IMR-90 (cell line): ENCODE data around the gene BAHD1. TPM values are rescaled to one million over a fixed set of nuclear protein-coding genes. Genes with fewer than 3 reads are reported as not detected.

Experiments
- ATAC-seq: fragments of 200-7000 bp; cut with Tn5 transposase; 2 replicates; pipeline ENCODE4 v1.9.1; 2020; ENCODE audit warnings: low read depth, mild to moderate bottlenecking, moderate library complexity
- BruUV-seq: library from RNA; stranded (reverse); fragments of 400-500 nt; replicated peaks from 2 replicates; lab custom pipeline; 2021; lab: Mats Ljungman, UMichigan
- CTCF ChIA-PET: fragments of 300-600 bp; formaldehyde crosslinking; extraction: SDS; loops from one replicate; lab custom pipeline; 2021; ENCODE audit warnings: antibody characterized with exemption; lab: Yijun Ruan, JAX
- POLR2A ChIA-PET: fragments of 300-600 bp; sonication (Branson Sonifier 250); formaldehyde crosslinking; loops from one replicate; lab custom pipeline; 2022; ENCODE audit warnings: antibody characterized with exemption; ENCODE audit not compliant: unreplicated experiment; lab: Charles Lee
- DNase-seq: peaks from one replicate; pipeline ENCODE4 v3.0.0; 2013
- H2AFZ ChIP-seq: replicated peaks from 2 replicates; pipeline ENCODE3; 2013; ENCODE audit warnings: low read length, mild to moderate bottlenecking; ENCODE audit not compliant: poor library complexity
- H2AK5ac ChIP-seq: 2 replicates; pipeline ENCODE4 v1.6.1; 2013; ENCODE audit warnings: low read depth, low read length, inconsistent platforms
- H2AK9ac ChIP-seq: replicated peaks from 2 replicates; pipeline ENCODE3; 2013; ENCODE audit warnings: mild to moderate bottlenecking, low read depth, low read length, moderate library complexity; ENCODE audit not compliant: poor library complexity
- H2BK120ac ChIP-seq: 2 replicates; pipeline ENCODE4 v1.6.1; 2013; ENCODE audit warnings: low read depth, low read length, inconsistent platforms
- H2BK15ac ChIP-seq: 3 replicates; pipeline ENCODE4 v1.6.1; 2013; ENCODE audit warnings: low read depth, low read length, inconsistent platforms
- H2BK20ac ChIP-seq: 2 replicates; pipeline ENCODE4 v1.6.1; 2013; ENCODE audit warnings: low read depth, mild to moderate bottlenecking, inconsistent platforms, low read length, moderate library complexity
- H2BK5ac ChIP-seq: 2 replicates; pipeline ENCODE4 v1.6.1; 2013; ENCODE audit warnings: mild to moderate bottlenecking, low read depth, low read length, inconsistent platforms; ENCODE audit not compliant: poor library complexity, severe bottlenecking
- H3K14ac ChIP-seq: replicated peaks from 2 replicates; pipeline ENCODE4 v1.6.1; 2013; ENCODE audit warnings: low read depth, low read length, inconsistent platforms
- H3K18ac ChIP-seq: 2 replicates; pipeline ENCODE4 v1.6.1; 2013; ENCODE audit warnings: low read depth, low read length, control low read depth
- H3K23ac ChIP-seq: 2 replicates; pipeline ENCODE4 v1.6.1; 2013; ENCODE audit warnings: low read depth, low read length, inconsistent platforms
- H3K27ac ChIP-seq: 2 replicates; pipeline ENCODE4 v1.5.1; 2013; ENCODE audit warnings: mild to moderate bottlenecking, control low read depth, low read length; ENCODE audit not compliant: insufficient read depth
- H3K27me3 ChIP-seq: 2 replicates; pipeline ENCODE4 v1.6.1; 2013; ENCODE audit warnings: low read length; ENCODE audit not compliant: control insufficient read depth, insufficient read depth
- H3K36me3 ChIP-seq: 2 replicates; pipeline ENCODE4 v1.6.1; 2013; ENCODE audit warnings: low read length, mixed read lengths; ENCODE audit not compliant: control insufficient read depth, insufficient read depth
- H3K4ac ChIP-seq: 2 replicates; pipeline ENCODE4 v1.6.1; 2013; ENCODE audit warnings: low read depth, low read length, inconsistent platforms
- H3K4me1 ChIP-seq: 2 replicates; pipeline ENCODE4 v1.6.1; 2013; ENCODE audit warnings: low read length, mixed read lengths; ENCODE audit not compliant: control insufficient read depth, insufficient read depth
- H3K4me2 ChIP-seq: 2 replicates; pipeline ENCODE4 v1.6.1; 2013; ENCODE audit warnings: low read depth, mild to moderate bottlenecking, control low read depth, low read length, moderate library complexity
- H3K4me3 ChIP-seq: 2 replicates; pipeline ENCODE4 v1.5.1; 2013; ENCODE audit warnings: low read depth, mild to moderate bottlenecking, control low read depth, low read length, moderate library complexity; ENCODE audit not compliant: insufficient read depth
- H3K56ac ChIP-seq: 2 replicates; pipeline ENCODE4 v1.6.1; 2013; ENCODE audit warnings: low read length, inconsistent platforms; ENCODE audit not compliant: insufficient read depth; ENCODE audit errors: extremely low read depth
- H3K79me1 ChIP-seq, 2 experiments: 2 replicates each; pipeline ENCODE4 v1.6.1; 2013; ENCODE audit warnings: low read length in 2 of 2, inconsistent platforms in 1 of 2, low read depth in 1 of 2
- H3K9ac ChIP-seq: 2 replicates; pipeline ENCODE4 v1.6.1; 2013; ENCODE audit warnings: low read depth, low read length, control low read depth
- H3K9me1 ChIP-seq: 2 replicates; pipeline ENCODE4 v1.6.1; 2013; ENCODE audit warnings: low read length, inconsistent platforms; ENCODE audit not compliant: insufficient read depth
- H3K9me3 ChIP-seq: 2 replicates; pipeline ENCODE4 v1.6.1; 2013; ENCODE audit warnings: low read length; ENCODE audit not compliant: control insufficient read depth, insufficient read depth
- H4K20me1 ChIP-seq: 2 replicates; pipeline ENCODE4 v1.6.1; 2013; ENCODE audit warnings: low read length, inconsistent platforms; ENCODE audit not compliant: insufficient read depth
- H4K5ac ChIP-seq: 2 replicates; pipeline ENCODE4 v1.6.1; 2013; ENCODE audit warnings: mild to moderate bottlenecking, low read depth, low read length, control low read depth
- H4K8ac ChIP-seq, 2 experiments: 2 replicates each; pipeline ENCODE4 v1.6.1; 2013; ENCODE audit warnings: low read depth in 2 of 2, low read length in 2 of 2, control low read depth in 1 of 2, inconsistent platforms in 1 of 2
- H4K91ac ChIP-seq: 2 replicates; pipeline ENCODE4 v1.6.1; 2013; ENCODE audit warnings: low read depth, low read length, inconsistent platforms; ENCODE audit not compliant: insufficient read depth
- BHLHE40 ChIP-seq: fragments of 150-350 bp; IDR thresholded peaks from 2 replicates; pipeline ENCODE4 v1.6.1; 2016; ENCODE audit warnings: mild to moderate bottlenecking, low read depth, low read length
- FOS ChIP-seq: fragments of 150-350 bp; IDR thresholded peaks from 2 replicates; pipeline ENCODE4 v1.6.1; 2016; ENCODE audit warnings: low read depth, low read length
- MAFK ChIP-seq: IDR thresholded peaks from 2 replicates; pipeline ENCODE4 v1.6.1; 2012; ENCODE audit warnings: low read depth, low read length, improper control_type of control experiment
- MXI1 ChIP-seq: IDR thresholded peaks from 2 replicates; pipeline ENCODE4 v1.6.1; 2012; ENCODE audit warnings: low read depth, mild to moderate bottlenecking, low read length, moderate library complexity, borderline replicate concordance
- SMC3 ChIP-seq: fragments of 150-350 bp; IDR thresholded peaks from 2 replicates; pipeline ENCODE4 v1.6.1; 2016; ENCODE audit warnings: low read depth, mild to moderate bottlenecking, antibody characterized with exemption, low read length, moderate library complexity
- WGBS, 2 experiments: methylation state at CpG; one replicate each; pipeline versions ENCODE4 v1.1.5 to v1.1.7; 2013; ENCODE audit warnings: missing lambda C conversion rate in 2 of 2; ENCODE audit not compliant: insufficient read length in 1 of 2; ENCODE audit errors: extremely low coverage in 2 of 2; 5-methylcytosine and 5-hydroxymethylcytosine counted together
- dilution Hi-C: fragments of 300-500 bp; cut with HindIII; formaldehyde crosslinking; loops from one replicate; pipeline ENCODE4 v1.14.3; 2018; ENCODE audit warnings: low sequenced_read_pairs; ENCODE audit not compliant: unreplicated experiment
- in situ Hi-C: fragments of 300-500 bp; cut with MboI; formaldehyde crosslinking; loops from 3 replicates; pipeline ENCODE4 v1.14.3; 2019; ENCODE audit warnings: low sequenced_read_pairs, inconsistent platforms, mixed read lengths
- intact Hi-C: fragments of 100-400 bp; cut with micrococcal nuclease; formaldehyde crosslinking; loops from 2 replicates; pipeline ENCODE4 v1.10.0; 2022
- polyA plus RNA-seq, 3 experiments: library from polyadenylated mRNA; depleted of rRNA; stranded (reverse); fragments of >200 nt; gene quantifications; 2 replicates each; pipeline ENCODE4 v1.2.3, GENCODE V29; 2012; ENCODE audit warnings: low replicate concordance in 1 of 3
- total RNA-seq: library from RNA; depleted of rRNA; stranded (reverse); fragments of >200 nt; gene quantifications from 2 replicates; pipeline ENCODE4 v1.2.3, GENCODE V29; 2012
- TF ChIP-seq, protein P1 (sequence below): fragments of 150-350 bp; IDR thresholded peaks from 2 replicates; pipeline ENCODE4 v1.6.1; 2016; ENCODE audit warnings: low read depth, mild to moderate bottlenecking, low read length, moderate library complexity, borderline replicate concordance
- TF ChIP-seq, protein P2 (sequence below): fragments of 150-350 bp; IDR thresholded peaks from 2 replicates; pipeline ENCODE4 v1.6.1; 2017; ENCODE audit warnings: mild to moderate bottlenecking, antibody characterized with exemption, low read length, low read depth
- TF ChIP-seq, protein P3 (sequence below): conservative IDR thresholded peaks from 2 replicates; pipeline ENCODE4 v1.5.1; 2012; ENCODE audit warnings: mild to moderate bottlenecking, low read depth, low read length, improper control_type of control experiment

The BAHD1 gene
- total and polyA plus RNA-seq, 2 of the 4 experiments (the other 2 are of a cell fraction) = 3.0 to 8.7 TPM

DNA sequence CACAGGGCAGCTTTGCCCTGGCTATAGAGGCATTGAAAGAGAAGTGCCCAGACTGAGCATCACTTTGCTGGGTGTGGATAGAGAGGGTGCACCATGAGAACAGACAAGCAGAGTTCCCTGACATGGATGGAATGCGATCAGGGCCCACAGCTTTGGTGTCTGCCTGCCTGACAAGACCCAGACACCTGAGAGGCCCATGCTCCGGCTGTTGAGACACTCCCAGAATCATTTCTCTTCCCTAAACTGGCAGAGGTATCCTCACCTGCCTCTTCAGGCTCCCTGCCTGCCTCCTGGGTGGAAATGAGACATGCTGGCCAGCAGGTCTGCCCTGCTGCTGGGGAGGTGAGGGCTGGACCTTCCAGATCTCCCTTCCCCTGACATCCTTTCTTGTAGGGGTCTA is 19.7 kb downstream of the BAHD1 start:
- intact Hi-C loops (no loop called here), in situ Hi-C loops (no loop called here), dilution Hi-C loops (no loop called here)
- H2AK5ac ChIP-seq = no peak overlapping the region
- no peak overlapping the region for H3K27ac ChIP-seq
- H2AK9ac ChIP-seq = no peak overlapping the region
- no peaks in the 10 kb centered on the region for H3K9me3 ChIP-seq
- no CpG with 5 or more reads among the region's 2 CpGs for WGBS, 2 experiments
- H3K9ac ChIP-seq = no peak overlapping the region
- H3K4me3 ChIP-seq = no peak overlapping the region
- no TSS peak for BruUV-seq
- no peak overlapping the region for H2BK120ac ChIP-seq
- H3K9me1 ChIP-seq = peaks cover 11% of the 10 kb centered on the region
- no peak for TF ChIP-seq MXI1
- TF ChIP-seq MAFK = no peak
- TF ChIP-seq FOS = no peak
- no peak for TF ChIP-seq BHLHE40
- TF ChIP-seq, protein P1, sequence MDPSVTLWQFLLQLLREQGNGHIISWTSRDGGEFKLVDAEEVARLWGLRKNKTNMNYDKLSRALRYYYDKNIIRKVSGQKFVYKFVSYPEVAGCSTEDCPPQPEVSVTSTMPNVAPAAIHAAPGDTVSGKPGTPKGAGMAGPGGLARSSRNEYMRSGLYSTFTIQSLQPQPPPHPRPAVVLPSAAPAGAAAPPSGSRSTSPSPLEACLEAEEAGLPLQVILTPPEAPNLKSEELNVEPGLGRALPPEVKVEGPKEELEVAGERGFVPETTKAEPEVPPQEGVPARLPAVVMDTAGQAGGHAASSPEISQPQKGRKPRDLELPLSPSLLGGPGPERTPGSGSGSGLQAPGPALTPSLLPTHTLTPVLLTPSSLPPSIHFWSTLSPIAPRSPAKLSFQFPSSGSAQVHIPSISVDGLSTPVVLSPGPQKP = no peak
- TF ChIP-seq, protein P2, sequence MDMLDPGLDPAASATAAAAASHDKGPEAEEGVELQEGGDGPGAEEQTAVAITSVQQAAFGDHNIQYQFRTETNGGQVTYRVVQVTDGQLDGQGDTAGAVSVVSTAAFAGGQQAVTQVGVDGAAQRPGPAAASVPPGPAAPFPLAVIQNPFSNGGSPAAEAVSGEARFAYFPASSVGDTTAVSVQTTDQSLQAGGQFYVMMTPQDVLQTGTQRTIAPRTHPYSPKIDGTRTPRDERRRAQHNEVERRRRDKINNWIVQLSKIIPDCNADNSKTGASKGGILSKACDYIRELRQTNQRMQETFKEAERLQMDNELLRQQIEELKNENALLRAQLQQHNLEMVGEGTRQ = no peak
- TF ChIP-seq, protein P3, sequence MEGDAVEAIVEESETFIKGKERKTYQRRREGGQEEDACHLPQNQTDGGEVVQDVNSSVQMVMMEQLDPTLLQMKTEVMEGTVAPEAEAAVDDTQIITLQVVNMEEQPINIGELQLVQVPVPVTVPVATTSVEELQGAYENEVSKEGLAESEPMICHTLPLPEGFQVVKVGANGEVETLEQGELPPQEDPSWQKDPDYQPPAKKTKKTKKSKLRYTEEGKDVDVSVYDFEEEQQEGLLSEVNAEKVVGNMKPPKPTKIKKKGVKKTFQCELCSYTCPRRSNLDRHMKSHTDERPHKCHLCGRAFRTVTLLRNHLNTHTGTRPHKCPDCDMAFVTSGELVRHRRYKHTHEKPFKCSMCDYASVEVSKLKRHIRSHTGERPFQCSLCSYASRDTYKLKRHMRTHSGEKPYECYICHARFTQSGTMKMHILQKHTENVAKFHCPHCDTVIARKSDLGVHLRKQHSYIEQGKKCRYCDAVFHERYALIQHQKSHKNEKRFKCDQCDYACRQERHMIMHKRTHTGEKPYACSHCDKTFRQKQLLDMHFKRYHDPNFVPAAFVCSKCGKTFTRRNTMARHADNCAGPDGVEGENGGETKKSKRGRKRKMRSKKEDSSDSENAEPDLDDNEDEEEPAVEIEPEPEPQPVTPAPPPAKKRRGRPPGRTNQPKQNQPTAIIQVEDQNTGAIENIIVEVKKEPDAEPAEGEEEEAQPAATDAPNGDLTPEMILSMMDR = no peak
- no peak for TF ChIP-seq SMC3
- H3K56ac ChIP-seq = no peak overlapping the region
- H2BK15ac ChIP-seq = no peak overlapping the region
- H3K18ac ChIP-seq = no peak overlapping the region
- DNase-seq (no peak), ATAC-seq (no peak)
- H3K14ac ChIP-seq = no peak overlapping the region
- no peak overlapping the region for H4K91ac ChIP-seq
- no peak overlapping the region for H3K4ac ChIP-seq
- no peak overlapping the region for H2BK20ac ChIP-seq
- peaks cover 36% of the 10 kb centered on the region for H3K36me3 ChIP-seq
- ChIA-PET CTCF (no interaction called here), POLR2A (no interaction called here)
- H3K4me2 ChIP-seq = no peak overlapping the region
- H3K79me1 ChIP-seq = peaks cover 19 to 59% of the 10 kb centered on the region in 2 experiments
- H4K8ac ChIP-seq = no peak overlapping the region
- H2AFZ ChIP-seq = no peak overlapping the region
- H4K20me1 ChIP-seq = peaks cover 46% of the 10 kb centered on the region
- no peaks in the 10 kb centered on the region for H3K27me3 ChIP-seq
- no peak overlapping the region for H2BK5ac ChIP-seq
- H3K4me1 ChIP-seq = peaks cover 3% of the 10 kb centered on the region
- no peak overlapping the region for H3K23ac ChIP-seq
- H4K5ac ChIP-seq = no peak overlapping the region
